Fibroblast of peridontal ligament (primary cell): Measurements from ENCODE around the gene PRR7.
A peak's percentile ranks its signal among the peaks of the same experiment; 100 is the strongest.
"Not testable (repeated sequence)": the region's sequence is repeated elsewhere in the genome, so short reads cannot be mapped to it uniquely, and the experiment has no call there.

Source experiments
- DNase-seq: peaks from one replicate; pipeline ENCODE4 v3.0.0-alpha.2; 2010; ENCODE audit errors: extremely low read depth

The PRR7 gene, protein sequence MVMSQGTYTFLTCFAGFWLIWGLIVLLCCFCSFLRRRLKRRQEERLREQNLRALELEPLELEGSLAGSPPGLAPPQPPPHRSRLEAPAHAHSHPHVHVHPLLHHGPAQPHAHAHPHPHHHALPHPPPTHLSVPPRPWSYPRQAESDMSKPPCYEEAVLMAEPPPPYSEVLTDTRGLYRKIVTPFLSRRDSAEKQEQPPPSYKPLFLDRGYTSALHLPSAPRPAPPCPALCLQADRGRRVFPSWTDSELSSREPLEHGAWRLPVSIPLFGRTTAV

DNA sequence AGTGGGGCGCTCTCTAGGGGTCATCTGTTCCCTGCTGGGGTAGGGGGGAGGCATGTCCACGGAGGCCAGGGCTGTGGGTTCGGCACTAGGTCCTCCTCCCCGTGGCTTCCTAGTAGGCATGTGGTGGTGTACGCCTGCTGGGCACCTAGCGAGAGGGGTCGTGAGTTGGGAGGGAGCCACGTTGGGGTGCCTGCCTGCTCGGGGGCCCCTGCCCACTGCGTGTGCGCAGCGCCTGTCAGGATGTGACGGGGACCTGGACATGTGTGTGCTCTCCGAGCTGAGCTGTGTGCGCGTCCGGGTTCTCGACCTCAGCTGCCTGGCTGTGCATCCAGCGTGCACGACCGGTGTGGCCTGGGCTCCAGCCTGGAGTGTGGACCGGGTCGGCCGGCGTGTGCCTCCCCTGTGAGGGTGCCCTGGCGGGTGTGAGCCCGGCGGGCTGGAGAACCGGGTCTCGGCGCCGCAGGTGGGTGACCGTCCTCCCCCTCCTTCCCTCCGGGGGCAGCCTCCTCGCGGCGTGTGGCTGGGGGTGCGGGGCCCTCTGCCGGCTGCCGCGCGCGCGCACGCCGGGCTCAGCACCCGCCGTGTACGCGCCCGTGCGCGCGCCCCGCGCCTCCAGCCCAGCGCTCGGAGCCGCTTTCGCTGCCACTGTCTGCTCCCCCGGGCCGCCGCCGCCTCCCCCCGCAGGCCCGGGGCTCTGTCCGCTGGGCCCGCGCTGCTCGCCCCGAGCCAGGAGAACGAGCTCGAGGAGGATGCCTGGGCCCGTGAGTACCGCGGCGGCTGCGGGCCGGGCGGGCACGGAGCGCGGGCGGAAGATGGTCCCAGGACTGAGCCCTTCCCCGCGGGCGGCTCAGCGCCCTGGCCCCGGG lies at the start of gene PRR7:
Gene PRR7, plus strand, starts transcription at position 615 of the 866 bp plus-strand sequence. CDS start 8,254 bp downstream, outside the sequence.
- DNase-seq: peak; percentile 42

DNA sequence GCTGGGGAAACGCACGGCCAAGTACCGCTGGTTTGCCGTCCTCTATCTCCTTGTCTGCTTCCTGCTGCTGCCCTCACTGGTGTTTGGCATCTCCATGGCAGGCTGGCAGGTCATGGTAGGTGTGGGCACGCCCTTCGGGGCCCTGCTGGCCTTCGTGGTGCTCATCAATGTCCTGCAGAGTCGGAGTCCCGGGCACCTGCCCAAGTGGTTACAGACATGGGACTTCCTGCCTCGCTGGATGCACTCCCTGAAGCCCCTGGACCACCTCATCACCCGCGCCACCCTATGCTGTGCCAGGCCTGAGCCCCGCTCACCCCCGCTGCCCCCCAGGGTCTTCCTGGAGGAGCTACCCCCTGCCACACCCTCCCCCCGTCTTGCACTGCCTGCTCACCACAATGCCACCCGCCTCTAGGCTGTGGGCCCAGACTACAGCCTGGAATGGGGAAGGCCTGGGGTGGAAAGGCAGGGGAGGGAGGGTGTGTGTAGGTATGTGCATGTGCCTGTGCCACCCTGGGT lies 48.7 kb upstream of the PRR7 start:
- no peak for DNase-seq

DNA sequence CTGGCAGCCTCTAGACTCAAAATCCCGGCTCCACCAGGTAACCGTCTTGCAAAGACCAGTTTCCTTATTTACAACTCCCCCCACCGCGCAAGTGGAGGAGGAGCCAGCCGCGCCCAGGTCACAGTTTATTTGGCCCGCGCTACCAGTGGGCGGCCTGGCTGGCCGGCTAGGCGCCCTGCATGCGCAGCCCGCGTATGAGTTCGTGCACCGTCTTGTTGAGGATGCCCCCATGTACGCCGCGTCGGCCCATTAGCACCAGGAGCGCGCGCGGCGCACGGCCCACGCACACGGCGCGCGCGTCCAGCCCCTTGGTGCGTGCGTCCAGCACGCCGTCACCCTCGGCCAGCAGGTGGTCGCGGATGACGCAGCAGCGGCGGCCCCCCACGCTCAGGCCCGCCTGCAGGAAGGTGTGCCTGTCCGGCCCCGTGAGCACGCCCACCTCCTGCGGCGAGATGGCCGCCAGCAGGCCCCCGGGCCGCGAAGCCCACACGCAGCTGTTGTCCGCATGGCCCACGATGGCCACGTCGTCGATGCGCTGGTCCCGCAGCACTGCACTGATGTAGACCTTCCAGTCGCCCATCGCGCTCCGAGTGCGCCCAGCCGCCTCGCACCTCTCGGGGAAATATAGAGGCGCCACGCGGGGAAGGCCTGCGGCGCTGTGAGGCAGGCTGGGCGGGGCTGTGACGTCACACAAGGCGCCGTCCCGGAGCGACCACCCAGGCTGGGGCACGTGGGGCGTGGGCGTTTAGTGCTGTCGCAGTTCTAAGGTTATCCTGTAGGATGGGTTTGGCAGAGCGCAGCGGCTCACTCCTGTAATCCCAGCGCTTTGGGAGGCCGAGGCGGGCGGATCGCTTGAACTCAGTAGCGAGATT lies 46.4 kb upstream of the PRR7 start, which contains the start of gene PFN3:
Gene PFN3, minus strand, starts transcription at position 665 of the 872 bp plus-strand sequence. Its CDS starts 85 bp downstream, at position 580.
- DNase-seq: no peak

DNA sequence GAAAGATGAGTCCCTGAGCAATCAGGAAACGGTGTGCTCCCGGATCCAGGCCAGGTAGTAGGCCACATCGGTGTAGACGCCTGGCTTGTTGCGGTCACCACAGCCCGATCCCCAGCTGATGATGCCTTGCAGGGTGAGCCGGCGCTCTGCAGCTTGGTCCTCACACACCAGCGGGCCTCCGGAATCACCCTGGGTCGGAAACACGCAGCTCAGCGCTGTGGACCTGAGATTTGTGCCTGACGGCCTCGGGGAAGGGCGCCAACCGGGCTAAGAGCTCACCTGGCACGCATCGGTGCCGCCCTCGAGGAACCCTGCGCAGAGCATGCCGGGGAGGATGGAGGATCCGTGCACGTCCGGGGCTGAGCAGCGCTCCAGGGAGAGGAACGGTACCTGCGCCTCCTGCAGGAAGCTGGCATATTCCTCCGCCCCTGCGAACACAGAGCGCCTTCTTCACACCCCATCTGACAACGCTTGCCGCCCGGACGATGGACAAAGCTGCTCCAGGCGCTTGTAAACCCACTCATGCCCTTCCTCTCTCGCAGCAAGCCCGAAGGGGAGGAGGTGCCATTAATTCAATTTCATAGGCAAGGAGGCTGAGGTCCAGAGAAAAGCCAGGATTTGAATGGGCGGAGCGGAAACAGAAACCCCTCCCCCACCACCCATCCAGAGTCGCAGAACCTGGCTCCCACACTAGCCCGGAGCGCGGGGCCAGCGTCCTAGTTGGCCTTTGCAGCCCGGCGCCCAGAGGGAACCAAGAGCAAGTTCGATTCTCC lies 44.2 kb upstream of the PRR7 start:
- DNase-seq: no peak

DNA sequence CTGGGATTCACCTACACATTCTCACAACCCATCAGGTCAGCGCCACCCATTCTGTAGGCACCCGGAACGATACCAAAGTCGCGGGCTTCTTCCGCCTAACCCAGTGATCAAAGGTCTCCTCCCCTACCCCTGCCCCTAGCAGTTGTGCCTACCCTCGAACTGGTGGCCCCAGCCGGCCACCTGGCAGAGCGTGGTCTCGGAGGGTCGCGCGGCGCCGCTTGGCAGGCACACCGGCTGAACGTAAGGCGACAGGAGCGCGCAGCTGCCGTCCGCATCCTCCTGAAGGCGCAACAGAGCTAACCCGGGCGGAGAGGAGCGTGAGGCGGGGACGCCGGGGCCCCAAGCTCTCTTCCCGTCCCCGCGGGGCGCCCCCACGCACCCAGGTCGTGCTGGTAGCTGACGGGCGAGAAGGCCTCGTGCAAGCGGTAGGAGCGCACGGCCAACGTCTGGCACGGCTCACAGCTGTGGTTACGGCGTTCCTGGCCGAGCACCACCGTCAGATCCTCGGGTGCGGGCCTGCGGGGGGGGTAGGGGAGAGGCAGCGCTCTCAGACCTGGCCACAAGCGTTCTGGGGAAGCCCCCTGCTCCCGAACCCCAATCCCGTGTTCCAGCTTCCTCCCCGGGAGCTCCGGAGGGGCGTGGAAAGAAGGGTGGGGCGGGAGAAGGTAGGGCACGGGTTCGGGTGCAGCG lies 43.4 kb upstream of the PRR7 start:
- DNase-seq: no peak

DNA sequence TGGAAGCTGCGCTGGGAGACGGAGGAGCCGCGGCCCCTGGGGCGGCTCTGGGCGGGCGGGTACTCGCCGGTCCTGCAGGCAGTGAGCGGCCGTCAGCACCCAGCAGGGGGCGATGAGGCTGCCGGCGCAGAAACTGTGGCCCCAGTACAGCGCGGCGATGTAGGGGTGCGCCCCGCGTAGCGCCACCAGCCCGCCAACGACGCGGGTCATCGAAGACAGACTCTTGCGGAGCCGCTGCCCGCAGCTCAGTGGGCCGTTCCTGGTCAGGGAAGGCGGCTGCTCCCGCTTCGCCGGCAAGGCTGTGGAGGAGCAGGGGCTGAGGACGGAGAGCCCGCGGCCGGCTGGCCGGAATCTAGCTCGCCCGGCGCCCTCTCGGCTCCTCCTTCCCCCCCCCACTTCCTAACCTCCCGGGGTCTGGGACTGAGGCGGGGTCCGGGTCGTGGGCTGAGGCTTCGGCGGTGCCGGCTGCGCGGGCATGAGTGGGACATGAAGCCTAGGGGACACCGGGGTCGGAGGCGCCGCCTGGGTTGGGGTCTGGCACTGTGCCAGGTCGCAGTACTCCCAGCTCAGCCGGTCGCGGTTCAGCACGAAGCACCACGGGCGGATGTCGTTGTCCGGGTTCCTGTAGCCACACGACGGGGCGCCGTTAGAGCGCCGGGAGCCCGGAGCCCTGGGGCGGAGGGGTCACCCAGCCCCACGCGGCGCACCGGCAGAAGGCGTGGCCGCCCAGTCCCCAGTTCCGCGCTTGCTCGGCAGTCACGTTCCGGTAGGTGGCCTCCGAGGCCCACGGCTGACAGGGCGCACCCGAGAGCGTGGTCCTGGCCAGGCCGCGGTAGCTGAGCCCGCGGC lies 42.6 kb upstream of the PRR7 start:
- DNase-seq: peak; percentile 64

DNA sequence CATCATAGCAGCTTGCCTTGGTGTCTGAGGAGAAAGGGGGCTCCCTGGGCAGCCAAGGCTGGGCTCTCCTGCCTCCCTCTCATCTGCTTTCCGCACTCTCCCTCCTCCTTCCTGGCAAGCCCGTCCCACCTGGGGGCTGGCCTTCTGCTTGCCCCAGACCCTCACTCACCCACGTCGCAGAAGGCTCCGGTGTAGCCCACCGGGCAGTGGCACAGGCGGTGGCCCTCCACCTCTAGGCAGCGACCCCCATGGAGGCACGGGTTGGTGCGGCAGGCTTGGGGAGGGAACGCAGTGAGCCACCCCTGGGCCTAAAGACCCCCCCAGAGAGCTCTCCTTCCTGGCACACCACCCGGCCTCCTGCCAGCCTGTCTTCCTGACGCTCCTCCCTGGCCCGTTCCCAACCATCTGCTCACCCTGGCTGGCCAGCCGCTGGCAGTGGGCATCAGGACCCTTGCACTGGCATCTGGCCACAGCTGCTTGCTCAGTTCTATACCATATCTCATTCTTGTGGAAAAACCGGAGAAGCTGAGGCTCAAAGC lies 41.9 kb upstream of the PRR7 start:
- no peak for DNase-seq

DNA sequence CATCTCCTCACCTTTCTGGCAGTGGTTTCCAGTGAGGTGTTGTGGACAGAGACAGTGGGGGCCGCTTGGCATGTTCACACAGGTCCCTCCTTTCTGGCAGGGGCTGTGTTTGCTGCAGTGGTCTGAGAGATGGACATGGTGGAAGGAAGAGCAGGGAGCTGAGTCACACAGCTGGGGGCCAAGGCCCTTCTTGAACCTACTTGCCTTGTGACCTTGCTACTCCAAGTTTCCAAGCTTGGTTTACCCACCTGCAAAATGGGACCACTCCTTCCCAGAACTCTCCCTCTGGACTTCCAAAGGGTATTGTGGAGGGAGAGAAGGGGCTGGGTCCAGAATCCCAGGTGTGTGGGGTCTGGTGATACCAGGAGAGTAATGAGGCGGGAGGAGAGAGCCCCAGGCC lies 41.3 kb upstream of the PRR7 start:
- DNase-seq: no peak

DNA sequence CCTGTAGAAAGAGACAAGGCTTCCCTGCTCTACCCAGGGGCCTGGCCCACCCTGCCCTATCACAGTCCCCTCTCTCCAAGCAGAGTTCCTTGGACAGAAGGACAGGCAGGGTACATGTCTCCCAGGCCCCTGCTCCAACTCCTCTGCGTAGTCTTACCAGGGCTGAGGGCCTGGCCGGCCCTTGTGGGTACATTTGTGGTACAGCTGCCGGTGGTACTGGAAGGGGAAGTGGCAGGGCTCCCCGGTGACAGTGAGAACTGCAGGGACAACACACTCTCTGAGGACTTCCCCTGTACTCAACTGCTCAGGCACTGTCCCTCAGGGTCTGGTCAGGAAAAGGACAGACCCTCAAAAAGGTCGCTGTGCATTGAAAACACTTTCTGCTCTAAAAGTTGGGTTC lies 40.8 kb upstream of the PRR7 start:
- DNase-seq: no peak

DNA sequence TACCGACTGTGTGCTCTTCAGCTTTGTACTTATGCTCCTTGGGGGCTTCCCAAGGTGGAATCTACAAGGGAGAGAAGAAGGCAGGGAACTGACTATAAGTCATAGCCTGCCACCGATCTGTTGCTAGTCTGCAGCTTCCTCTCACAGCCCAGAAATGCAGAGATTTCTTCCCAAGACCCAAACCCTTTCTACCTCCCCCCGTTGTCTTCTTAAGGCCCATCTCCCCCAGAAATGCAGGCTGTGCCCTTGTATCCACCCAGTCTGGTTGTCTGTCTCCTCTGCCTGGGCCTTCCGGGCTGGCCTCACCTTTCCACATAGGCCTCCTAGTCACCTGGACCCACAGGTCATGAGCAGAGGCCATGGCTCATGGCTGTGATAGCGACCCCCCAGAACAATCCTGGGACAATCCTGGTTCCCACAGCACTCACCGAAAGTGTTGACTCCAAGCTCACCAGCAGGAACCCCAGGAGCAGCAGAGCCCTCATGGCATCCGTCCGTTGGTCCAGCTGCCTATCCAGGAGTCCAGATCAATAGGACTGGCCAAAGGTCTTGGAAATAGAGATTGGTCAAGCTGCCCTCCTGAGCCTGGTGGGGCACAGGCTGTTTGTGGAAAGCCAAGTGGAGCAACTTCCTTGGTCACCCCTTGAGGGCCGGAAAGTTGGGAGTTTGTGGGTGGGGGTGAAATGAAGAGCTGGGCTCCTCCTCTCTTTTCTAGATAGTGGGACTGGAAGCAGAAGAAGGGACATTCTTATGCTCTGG lies 37.4 kb upstream of the PRR7 start, which contains the start of gene F12:
Gene F12, minus strand, starts transcription at position 522 of the 759 bp plus-strand sequence. Its CDS starts 37 bp downstream, at position 485.
- no peak for DNase-seq

DNA sequence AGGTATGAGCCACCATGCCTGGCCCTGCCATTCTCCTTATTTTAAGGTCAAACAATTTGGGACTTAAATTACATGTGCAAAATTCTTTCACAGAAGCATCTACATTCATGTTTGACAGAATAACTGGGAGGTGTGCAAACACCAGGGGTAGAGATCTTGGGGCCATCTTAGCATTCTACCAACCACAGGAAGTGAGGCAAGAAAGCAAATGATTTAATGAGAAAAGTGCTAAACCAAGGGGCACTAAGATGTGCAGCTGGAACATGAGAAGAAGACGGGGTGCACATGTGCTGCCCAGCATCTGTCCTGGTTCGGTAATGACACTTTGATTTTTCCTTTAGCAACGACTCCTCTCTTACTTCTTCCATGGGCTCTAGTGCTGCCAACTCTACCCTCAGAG lies 36.0 kb upstream of the PRR7 start:
- no peak for DNase-seq

DNA sequence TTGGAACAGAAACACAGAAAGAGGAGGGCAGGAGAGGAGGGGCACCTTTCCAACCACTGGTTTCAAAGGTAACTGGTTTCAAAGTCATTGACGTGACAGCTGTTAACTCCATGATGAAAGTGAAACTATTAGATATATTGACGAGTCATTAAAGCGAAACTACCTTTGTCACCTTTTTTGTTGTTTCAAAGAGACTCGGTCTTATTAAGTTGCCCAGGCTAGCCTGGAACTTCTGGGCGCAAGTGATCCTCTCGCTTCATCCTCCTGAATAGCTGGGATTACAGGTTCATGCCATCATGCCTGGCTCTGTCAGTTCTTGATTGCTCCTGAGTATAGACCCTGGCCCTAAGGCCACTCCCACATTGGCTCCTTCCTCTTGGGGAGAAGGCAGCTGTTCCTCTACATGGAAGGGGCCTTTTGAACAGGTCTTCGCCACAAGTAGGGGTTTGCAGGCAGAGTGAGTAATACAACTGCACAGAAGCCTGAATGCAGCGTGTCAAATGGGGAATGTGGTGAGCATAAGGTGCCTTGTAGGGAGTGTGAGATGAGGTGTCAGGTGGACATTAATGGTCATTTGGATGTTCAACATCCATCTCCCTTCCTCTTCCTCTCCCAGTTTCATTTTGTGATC lies 33.9 kb upstream of the PRR7 start:
- DNase-seq: no peak

DNA sequence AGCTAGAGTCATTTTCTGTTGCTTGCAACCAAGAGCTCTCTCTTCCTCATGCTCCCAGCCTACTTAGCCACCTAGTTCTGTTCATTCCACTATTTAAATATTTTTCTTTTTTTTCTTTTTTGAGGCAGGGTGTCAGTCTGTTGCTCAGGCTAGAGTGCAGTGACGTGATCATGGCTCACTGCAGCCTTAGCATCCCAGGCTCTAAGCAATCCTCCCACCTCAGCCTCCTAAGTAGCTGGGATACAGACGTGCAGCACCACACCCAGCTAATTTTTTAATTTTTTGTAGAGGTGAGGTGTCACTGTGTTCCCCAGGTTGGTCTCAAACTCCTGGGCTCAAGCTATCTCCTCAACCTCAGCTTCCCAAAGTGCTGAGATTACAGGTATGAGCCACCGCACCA lies 32.1 kb upstream of the PRR7 start:
- DNase-seq: no peak

DNA sequence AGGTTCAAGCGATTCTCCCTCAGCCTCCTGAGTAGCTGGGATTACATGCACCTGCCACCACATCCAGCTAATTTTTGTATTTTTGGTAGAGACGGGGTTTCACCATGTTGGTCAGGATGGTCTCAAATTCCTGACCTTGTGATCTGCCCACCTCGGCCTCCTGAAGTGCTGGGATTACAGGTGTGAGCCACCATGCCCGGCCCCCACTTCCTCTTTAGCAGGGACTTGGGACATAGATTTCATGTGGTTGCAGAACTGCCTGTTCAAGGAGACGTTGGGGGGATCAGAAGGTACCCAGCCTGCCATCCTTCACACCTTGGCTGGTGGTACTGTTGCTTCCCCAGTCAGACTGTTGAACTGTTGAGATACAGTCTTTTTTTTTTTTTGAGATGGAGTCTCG lies 29.5 kb upstream of the PRR7 start:
- not testable (repeated sequence) for DNase-seq

DNA sequence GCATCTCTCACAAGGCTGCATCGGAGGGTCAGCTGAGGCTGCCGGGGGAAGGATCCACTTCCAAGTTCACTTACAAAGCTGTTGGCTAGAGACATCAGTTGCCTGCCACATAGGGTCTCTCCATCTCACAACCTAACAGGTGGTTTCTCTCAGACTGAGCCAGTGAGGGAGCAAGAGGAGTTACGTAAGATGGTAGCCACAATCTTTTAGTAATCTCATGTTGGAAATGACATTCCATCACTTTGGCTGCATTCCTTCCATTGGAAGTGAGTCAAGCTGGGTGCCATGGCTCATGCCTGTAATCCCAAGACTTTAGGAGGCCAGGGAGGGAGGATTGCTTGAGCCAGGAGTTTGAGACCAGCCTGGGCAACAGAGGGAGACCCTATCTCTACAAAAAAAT lies 27.6 kb upstream of the PRR7 start:
- peak; percentile 77 for DNase-seq

DNA sequence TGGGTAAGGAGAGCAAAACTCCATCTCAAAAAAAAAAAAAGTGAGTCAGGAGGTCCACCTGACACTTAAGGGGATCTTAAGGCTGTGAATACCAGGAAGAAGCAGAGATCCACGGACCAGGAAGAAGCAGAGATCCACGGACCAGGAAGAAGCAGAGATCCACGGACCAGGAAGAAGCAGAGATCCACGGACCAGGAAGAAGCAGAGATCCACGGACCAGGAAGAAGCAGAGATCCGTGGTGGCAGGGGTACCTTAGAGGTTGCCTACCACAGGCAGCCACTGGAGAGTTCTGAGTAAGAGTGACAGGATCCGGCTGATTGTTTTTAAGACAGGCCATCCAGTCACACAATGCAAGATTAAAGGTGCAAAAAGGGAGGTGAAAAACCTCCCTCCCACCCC lies 26.1 kb upstream of the PRR7 start:
- DNase-seq: not testable (repeated sequence)

DNA sequence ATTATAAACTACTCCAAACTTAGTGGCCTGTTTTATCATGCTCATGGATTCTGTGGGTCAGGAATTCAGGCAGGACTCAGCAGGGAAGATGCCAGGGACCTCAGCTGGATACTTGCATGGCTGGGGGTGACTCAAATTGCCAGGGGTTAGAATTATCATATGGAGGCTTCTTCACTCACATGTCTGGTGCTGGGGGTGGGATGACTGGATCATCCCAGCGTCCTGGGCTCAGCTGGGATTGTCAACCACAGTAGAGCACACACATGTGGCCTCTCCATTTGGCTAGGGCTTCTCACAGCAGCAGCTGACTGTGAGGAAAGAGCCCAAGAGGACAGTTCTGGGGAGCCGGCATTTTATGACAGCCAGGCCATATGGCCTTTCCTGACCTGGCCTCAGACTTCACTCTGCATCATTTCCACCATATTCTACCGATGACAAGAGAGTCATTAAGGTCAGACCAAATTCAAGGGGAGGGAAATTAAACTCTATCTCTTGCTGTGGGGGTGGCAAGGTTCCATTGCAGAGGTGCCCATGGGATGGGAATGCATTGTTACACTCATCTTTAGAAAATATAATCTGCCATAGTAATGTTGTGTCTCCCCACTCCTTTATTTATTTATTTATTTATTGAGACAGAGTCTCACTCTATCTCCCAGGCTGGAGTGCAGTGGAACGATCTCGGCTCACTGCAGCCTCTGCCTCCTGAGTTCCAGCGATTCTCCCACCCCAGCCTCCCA lies 25.4 kb upstream of the PRR7 start:
- no peak for DNase-seq
